Measurements from ENCODE around the gene ADGRG6. TPM values are rescaled to one million over a fixed set of nuclear protein-coding genes. Genes with fewer than 3 reads are reported as not detected.

Gene ADGRG6
- total RNA-seq, 2 donors from 2014 or later = 7.5 to 38.6 TPM

DNA sequence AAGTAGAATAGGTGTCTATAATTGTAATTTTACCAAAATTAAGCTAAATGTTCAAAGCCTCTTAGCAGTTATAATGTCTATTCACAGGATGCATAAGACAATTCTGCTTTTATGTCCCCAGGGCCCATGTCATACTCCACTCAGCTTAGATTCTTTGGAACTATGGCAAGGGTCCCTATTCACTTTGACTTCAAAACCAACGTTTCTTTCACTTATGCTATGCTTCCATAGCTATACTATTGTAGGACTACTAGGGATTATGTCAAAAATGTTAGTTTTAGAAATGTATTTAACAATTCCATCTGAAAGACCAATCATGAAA lies 15.8 kb upstream of the ADGRG6 start:
- intact Hi-C loops (cut with DNase I) = no loop called here
- no peak for TF ChIP-seq CTCF (IDR thresholded peaks at IDR 0.05)
- TF ChIP-seq POLR2A (IDR thresholded peaks at IDR 0.05) = no peak

DNA sequence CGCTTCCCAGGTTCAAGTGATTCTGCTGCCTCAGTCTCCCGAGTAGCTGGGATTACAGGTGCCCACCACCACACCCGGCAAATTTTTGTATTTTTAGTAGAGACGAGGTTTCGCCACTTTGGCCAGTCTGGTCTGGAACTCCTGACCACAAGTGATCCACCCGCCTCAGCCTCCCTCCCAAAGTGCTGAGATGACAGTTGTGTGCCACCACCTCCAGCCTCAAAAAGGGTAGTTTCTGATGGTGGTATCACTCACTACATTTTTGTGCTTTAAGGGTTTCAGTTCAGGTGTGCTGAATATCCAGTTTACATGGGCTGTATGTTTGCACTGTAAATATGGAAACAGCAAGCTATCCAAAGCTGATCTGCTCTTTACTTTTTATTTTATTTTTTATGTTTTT lies 12.1 kb upstream of the ADGRG6 start:
- no peaks in the 10 kb centered on the region for H3K27me3 ChIP-seq
- TF ChIP-seq POLR2A (IDR thresholded peaks at IDR 0.05) = no peak
- no peak for TF ChIP-seq CTCF (IDR thresholded peaks at IDR 0.05)
- intact Hi-C loops (cut with DNase I) = no loop called here
- H3K4me3 ChIP-seq = no peak overlapping the region
- H3K4me1 ChIP-seq = no peaks in the 10 kb centered on the region
- H3K9me3 ChIP-seq = no peaks in the 10 kb centered on the region
- no peak for DNase-seq
- 78 to 87% methylated on average over 6 of the region's 6 CpGs for WGBS, 2 donors
- no peak for ATAC-seq
- H3K27ac ChIP-seq = no peak overlapping the region
- H3K36me3 ChIP-seq (replicated peaks in 1 of 2; ENCODE audit: insufficient read depth in 1 of 2, low read depth in 2 of 2) = no peaks in the 10 kb centered on the region

More for the DNA sequence above, 15.8 kb upstream of the ADGRG6 start:
- ATAC-seq = no peak
- Histone ChIP-seq H3K27ac (no peak overlapping the region), H3K27me3 (no peaks in the 10 kb centered on the region), H3K36me3 (replicated peaks in 1 of 2; ENCODE audit: insufficient read depth in 1 of 2, low read depth in 2 of 2) (no peaks in the 10 kb centered on the region), H3K9me3 (no peaks in the 10 kb centered on the region), H3K4me3 (no peak overlapping the region), H3K4me1 (no peaks in the 10 kb centered on the region)
- no peak for DNase-seq
- WGBS, 2 donors = 37 to 62% methylated on average over 1 of the region's 1 CpG

GRCh38 chr6:142290851-142291250 lies 11.0 kb upstream of the ADGRG6 start:
- DNase-seq (no peak), ATAC-seq (no peak)
- H3K27ac ChIP-seq = no peak overlapping the region
- H3K36me3 ChIP-seq (replicated peaks in 1 of 2; ENCODE audit: insufficient read depth in 1 of 2, low read depth in 2 of 2) = no peaks in the 10 kb centered on the region
- H3K4me1 ChIP-seq = no peaks in the 10 kb centered on the region
- TF ChIP-seq CTCF (IDR thresholded peaks at IDR 0.05) (no peak), POLR2A (IDR thresholded peaks at IDR 0.05) (no peak)
- whole genome bisulfite sequencing, 2 donors = 55 to 59% methylated on average over 5 of the region's 5 CpGs
- H3K4me3 ChIP-seq = no peak overlapping the region
- H3K27me3 ChIP-seq = no peaks in the 10 kb centered on the region
- intact Hi-C loops (cut with DNase I) = no loop called here
- no peaks in the 10 kb centered on the region for H3K9me3 ChIP-seq

DNA sequence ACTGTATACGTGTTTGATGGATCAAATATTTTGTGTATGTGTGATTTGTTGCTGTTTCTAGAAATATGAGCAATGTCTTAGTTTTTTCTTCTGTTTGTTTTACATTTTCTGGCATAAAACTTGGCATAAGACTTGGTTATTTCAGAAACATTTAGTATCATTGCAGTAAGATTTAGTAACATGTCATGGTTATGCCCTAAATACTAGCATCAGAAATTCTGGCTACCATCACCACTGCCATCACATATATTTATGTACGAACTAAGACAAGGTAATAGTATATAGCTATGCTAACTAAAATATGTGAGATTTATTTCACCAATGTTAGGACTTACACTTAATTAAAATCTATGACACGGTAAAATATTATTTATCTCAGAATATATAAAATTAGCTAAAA lies 10.3 kb upstream of the ADGRG6 start:
- no peak for TF ChIP-seq POLR2A (IDR thresholded peaks at IDR 0.05)
- TF ChIP-seq CTCF (IDR thresholded peaks at IDR 0.05) = no peak
- Histone ChIP-seq H3K4me3 (no peak overlapping the region), H3K4me1 (no peaks in the 10 kb centered on the region), H3K27me3 (no peaks in the 10 kb centered on the region), H3K36me3 (replicated peaks in 1 of 2; ENCODE audit: insufficient read depth in 1 of 2, low read depth in 2 of 2) (no peaks in the 10 kb centered on the region), H3K9me3 (no peaks in the 10 kb centered on the region), H3K27ac (no peak overlapping the region)
- DNase-seq = no peak
- WGBS, 2 donors = 68 to 76% methylated on average over 3 of the region's 3 CpGs
- intact Hi-C loops (cut with DNase I) = no loop called here
- ATAC-seq = no peak

- ATAC-seq (no peak), DNase-seq (no peak)
- no peak overlapping the region for H3K4me3 ChIP-seq
- H3K27ac ChIP-seq = no peak overlapping the region
- intact Hi-C loops (cut with DNase I) = no loop called here
- H3K36me3 ChIP-seq (replicated peaks in 1 of 2; ENCODE audit: insufficient read depth in 1 of 2, low read depth in 2 of 2) = no peaks in the 10 kb centered on the region
- no peaks in the 10 kb centered on the region for H3K9me3 ChIP-seq
- 77% methylated on average over 6 of the region's 6 CpGs for WGBS, 2 donors
- H3K4me1 ChIP-seq = no peaks in the 10 kb centered on the region
- H3K27me3 ChIP-seq = no peaks in the 10 kb centered on the region
- TF ChIP-seq CTCF (IDR thresholded peaks at IDR 0.05) (no peak), POLR2A (IDR thresholded peaks at IDR 0.05) (no peak)
These were observed 9.5 kb upstream of the ADGRG6 start for GRCh38 chr6:142292166-142292924.

All from body of pancreas (tissue), 4 donors.